Central memory CD4-positive, alpha-beta T cell (primary cell): ENCODE data around the gene NPM1.
"Not testable (repeated sequence)": the region's sequence is repeated elsewhere in the genome, so short reads cannot be mapped to it uniquely, and the experiment has no call there.

ENCODE experiments used
- DNase-seq: peaks from one replicate; pipeline ENCODE4 v3.0.0; 2022
- total RNA-seq, 3 experiments: gene quantifications; one replicate each; lab custom pipeline; 2026; lab: John Stamatoyannopoulos, UW

NPM1 gene
- total RNA-seq = 808 to 3,293 (median 890) reads per million in 3 experiments

GRCh38 chr5:171387345-171387969, at the start of gene NPM1:
NPM1 (plus strand) TSS chr5:171387849; CDS start chr5:171387949, 100 bp downstream.
- DNase-seq = peak; percentile 98

GRCh38 chr5:171340042-171340441, 47.6 kb upstream of the NPM1 start:
- no peak for DNase-seq

- no peak for DNase-seq
Observed at GRCh38 chr5:171340491-171340890, 47.2 kb upstream of the NPM1 start.

GRCh38 chr5:171342362-171343111, 45.1 kb upstream of the NPM1 start:
- peak; percentile 12 for DNase-seq

GRCh38 chr5:171344936-171345608, 42.6 kb upstream of the NPM1 start:
- DNase-seq = no peak

GRCh38 chr5:171351536-171352073, 36.0 kb upstream of the NPM1 start:
- no peak for DNase-seq

GRCh38 chr5:171355302-171355724, 32.3 kb upstream of the NPM1 start:
- peak; percentile 16 for DNase-seq

- no peak for DNase-seq
Observed at GRCh38 chr5:171357843-171358242, 29.8 kb upstream of the NPM1 start.

GRCh38 chr5:171361151-171361550, 26.5 kb upstream of the NPM1 start:
- DNase-seq = not testable (repeated sequence)

GRCh38 chr5:171363249-171363648, 24.4 kb upstream of the NPM1 start:
- DNase-seq = not testable (repeated sequence)

GRCh38 chr5:171363846-171364245, 23.8 kb upstream of the NPM1 start:
- no peak for DNase-seq

GRCh38 chr5:171365351-171365750, 22.3 kb upstream of the NPM1 start:
- DNase-seq = no peak

GRCh38 chr5:171366645-171367044, 21.0 kb upstream of the NPM1 start:
- no peak for DNase-seq

- no peak for DNase-seq
Observed at GRCh38 chr5:171367424-171368370, 20.0 kb upstream of the NPM1 start.

- no peak for DNase-seq
Observed at GRCh38 chr5:171369056-171369455, 18.6 kb upstream of the NPM1 start.

- no peak for DNase-seq
Observed at GRCh38 chr5:171369898-171370297, 17.8 kb upstream of the NPM1 start.

GRCh38 chr5:171370881-171371280, 16.8 kb upstream of the NPM1 start:
- DNase-seq = not testable (repeated sequence)

- no peak for DNase-seq
Observed at GRCh38 chr5:171371326-171371725, 16.3 kb upstream of the NPM1 start.

- no peak for DNase-seq
Observed at GRCh38 chr5:171379961-171380360, 7.7 kb upstream of the NPM1 start.

GRCh38 chr5:171384416-171384815, 3.2 kb upstream of the NPM1 start:
- DNase-seq = not testable (repeated sequence)

- DNase-seq = not testable (repeated sequence)
Observed at GRCh38 chr5:171384999-171385398, 2.6 kb upstream of the NPM1 start.

- no peak for DNase-seq
Observed at GRCh38 chr5:171386006-171386671, 1.5 kb upstream of the NPM1 start.
